HFFc6 (cell line): ENCODE results near the gene MED14. TPM values are rescaled to one million over a fixed set of nuclear protein-coding genes. Genes with fewer than 3 reads are reported as not detected.

Experiments
- DNase-seq: peaks from one replicate; pipeline ENCODE4 v3.0.0-alpha.2; 2018
- H3K27ac Mint-ChIP-seq: 2 replicates; pipeline ENCODE4 v1.8.0; 2020; ENCODE audit warnings: mild to moderate bottlenecking, mixed read lengths
- H3K27me3 Mint-ChIP-seq: 2 replicates; pipeline ENCODE4 v1.8.0; 2021; ENCODE audit warnings: mild to moderate bottlenecking, moderate library complexity, mixed read lengths; ENCODE audit not compliant: insufficient read depth
- H3K36me3 Mint-ChIP-seq: 2 replicates; pipeline ENCODE4 v1.8.0; 2021; ENCODE audit warnings: low read depth, mixed read lengths
- H3K4me1 Mint-ChIP-seq: 2 replicates; pipeline ENCODE4 v1.8.0; 2020; ENCODE audit warnings: low read depth, mixed read lengths
- H3K4me3 Mint-ChIP-seq: 2 replicates; pipeline ENCODE4 v1.8.0; 2020; ENCODE audit warnings: mild to moderate bottlenecking, moderate library complexity, mixed read lengths
- H3K9me3 Mint-ChIP-seq: 2 replicates; pipeline ENCODE4 v1.8.0; 2020; ENCODE audit warnings: mild to moderate bottlenecking, mixed read lengths
- total RNA-seq, 6 experiments: library from RNA; stranded (reverse); fragmentation: NEBNext Ultra II Directional; extraction: Animal tissue kit (Norgen Biotek cat#: 25700); gene quantifications; 2 replicates in 1 of 6; 3 replicates in 5 of 6; pipeline ENCODE4 v1.2.3, GENCODE V29; 2021
- TF ChIP-seq, protein P1 (sequence below): fragments of 200-600 bp; sonication (generic); IDR thresholded peaks from 2 replicates; pipeline ENCODE4 v1.5.0; 2021; ENCODE audit warnings: antibody characterized with exemption, mild to moderate bottlenecking

Gene MED14
- total RNA-seq, 6 experiments from 2014 or later: 29.0 to 40.5 (median 38.2) TPM

DNA sequence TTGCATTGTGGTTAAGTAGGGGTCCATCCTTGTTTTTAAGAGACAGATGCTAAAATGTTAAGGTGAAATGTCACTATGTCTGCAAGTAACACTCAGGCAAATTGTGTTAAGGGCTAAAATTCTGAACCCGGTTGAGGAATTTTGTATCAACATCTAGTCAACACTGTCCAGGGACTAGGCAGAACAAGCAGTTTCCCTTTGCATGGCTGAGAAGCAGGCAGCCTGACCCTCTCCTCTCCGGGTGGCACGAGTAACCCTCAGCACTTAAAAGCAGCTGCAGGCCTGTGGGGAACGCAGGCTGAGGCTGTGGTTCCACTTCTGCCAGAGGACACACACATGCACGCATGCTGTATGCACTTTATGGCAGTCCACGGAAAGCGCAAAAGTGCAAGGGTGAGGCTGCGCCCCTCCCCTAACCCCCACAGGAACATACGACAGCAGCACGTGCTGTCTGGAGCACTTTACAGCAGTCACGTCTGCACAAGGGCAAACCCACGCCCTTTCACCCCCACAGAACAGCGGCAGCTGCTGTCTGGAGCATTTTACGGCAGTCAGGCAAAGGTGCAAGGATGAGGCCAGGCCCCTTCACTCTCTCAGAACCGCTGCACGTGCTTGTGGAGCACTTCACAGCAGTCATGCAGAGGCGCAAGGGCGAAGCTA is 112.7 kb downstream of the MED14 start:
- Mint-ChIP-seq H3K4me3 (no peak overlapping the region), H3K36me3 (no peaks in the 10 kb centered on the region), H3K27ac (no peak overlapping the region), H3K9me3 (no peaks in the 10 kb centered on the region), H3K4me1 (no peaks in the 10 kb centered on the region), H3K27me3 (no peaks in the 10 kb centered on the region)
- TF ChIP-seq, protein P1, sequence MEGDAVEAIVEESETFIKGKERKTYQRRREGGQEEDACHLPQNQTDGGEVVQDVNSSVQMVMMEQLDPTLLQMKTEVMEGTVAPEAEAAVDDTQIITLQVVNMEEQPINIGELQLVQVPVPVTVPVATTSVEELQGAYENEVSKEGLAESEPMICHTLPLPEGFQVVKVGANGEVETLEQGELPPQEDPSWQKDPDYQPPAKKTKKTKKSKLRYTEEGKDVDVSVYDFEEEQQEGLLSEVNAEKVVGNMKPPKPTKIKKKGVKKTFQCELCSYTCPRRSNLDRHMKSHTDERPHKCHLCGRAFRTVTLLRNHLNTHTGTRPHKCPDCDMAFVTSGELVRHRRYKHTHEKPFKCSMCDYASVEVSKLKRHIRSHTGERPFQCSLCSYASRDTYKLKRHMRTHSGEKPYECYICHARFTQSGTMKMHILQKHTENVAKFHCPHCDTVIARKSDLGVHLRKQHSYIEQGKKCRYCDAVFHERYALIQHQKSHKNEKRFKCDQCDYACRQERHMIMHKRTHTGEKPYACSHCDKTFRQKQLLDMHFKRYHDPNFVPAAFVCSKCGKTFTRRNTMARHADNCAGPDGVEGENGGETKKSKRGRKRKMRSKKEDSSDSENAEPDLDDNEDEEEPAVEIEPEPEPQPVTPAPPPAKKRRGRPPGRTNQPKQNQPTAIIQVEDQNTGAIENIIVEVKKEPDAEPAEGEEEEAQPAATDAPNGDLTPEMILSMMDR: no peak
- DNase-seq: no peak

DNA sequence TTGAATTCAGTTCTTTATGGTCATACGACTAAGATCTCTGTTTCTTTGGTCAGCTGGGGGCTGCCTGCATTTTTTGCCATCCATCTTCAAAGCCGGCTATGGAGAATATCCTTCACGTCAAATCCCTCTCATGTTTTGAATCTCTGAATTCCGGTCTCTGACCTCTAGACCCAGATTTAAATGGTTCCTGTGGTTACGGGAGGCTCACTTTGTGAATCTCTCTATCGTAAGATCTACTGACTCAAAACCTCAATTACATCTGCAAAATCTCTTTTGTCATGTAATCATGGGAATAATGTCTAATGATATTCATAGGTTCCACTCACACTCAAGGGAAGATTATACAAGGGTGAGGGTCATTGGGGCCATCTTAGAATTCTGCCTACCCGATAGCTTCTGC is 117.8 kb downstream of the MED14 start:
- no peak for DNase-seq
- no peak overlapping the region for H3K4me3 Mint-ChIP-seq
- no peaks in the 10 kb centered on the region for H3K27me3 Mint-ChIP-seq
- H3K4me1 Mint-ChIP-seq: no peaks in the 10 kb centered on the region
- no peaks in the 10 kb centered on the region for H3K9me3 Mint-ChIP-seq
- no peak overlapping the region for H3K27ac Mint-ChIP-seq
- TF ChIP-seq, protein P1: no peak
- H3K36me3 Mint-ChIP-seq: no peaks in the 10 kb centered on the region

DNA sequence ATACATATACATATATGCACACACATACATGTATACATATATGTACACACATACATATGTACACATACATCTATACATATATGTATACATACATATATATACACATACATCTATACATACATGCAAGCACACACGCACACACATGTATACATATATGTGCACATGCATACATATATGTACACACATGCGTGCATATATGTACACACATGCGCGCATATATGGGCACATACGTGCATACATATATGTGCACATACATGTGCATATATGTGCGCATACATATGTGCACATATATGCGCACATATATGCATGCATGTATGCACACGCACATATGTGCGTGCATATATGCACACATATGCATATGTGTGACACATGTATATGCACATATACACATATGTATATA is 119.4 kb downstream of the MED14 start:
- TF ChIP-seq, protein P1: no peak
- Mint-ChIP-seq H3K36me3 (no peaks in the 10 kb centered on the region), H3K9me3 (no peaks in the 10 kb centered on the region)

DNA sequence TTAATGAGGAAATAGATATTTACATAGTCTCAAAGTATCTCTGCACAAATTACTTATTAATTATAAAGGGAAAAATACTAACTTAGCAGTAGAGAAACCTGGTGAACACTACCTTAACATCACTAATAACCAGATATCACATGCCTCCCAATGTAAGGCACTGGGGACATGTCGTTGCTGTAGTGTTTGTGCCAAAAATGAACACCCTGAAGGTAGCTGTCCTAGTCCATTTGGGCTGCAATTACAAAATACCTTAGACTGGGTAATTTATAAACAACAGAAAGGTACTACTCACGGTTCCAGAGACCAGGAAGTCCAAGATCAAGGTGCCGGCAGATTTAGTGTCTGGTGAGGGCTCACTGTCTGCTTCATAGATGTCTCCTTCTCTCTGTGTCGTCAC is 122.8 kb downstream of the MED14 start:
- Mint-ChIP-seq H3K27ac (no peak overlapping the region), H3K4me3 (no peak overlapping the region), H3K36me3 (no peaks in the 10 kb centered on the region), H3K4me1 (no peaks in the 10 kb centered on the region), H3K9me3 (no peaks in the 10 kb centered on the region), H3K27me3 (no peaks in the 10 kb centered on the region)
- TF ChIP-seq, protein P1: no peak
- no peak for DNase-seq

More for the DNA sequence above, 119.4 kb downstream of the MED14 start:
- no peaks in the 10 kb centered on the region for H3K27me3 Mint-ChIP-seq
- no peak overlapping the region for H3K27ac Mint-ChIP-seq
- no peaks in the 10 kb centered on the region for H3K4me1 Mint-ChIP-seq
- no peak for DNase-seq
- no peak overlapping the region for H3K4me3 Mint-ChIP-seq

DNA sequence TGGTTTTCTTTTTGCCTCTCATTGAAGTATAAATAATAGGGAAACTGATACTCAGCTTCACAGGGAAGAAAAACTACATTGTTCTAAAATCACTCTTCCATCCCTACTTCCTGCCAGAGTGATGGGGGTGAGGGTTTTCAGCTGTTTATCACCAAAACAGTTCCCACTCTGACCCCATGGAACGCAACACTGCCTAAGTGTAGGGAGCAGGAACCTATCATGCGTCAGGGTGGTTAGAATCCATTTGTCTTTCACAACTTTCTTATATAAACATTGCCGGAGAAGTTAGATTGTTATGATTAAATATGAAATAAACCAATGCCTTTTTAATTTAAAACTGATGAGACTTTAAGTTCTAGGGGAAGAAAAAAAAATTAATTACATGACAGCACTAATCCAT is 128.0 kb downstream of the MED14 start:
- Mint-ChIP-seq H3K9me3 (no peaks in the 10 kb centered on the region), H3K4me3 (no peak overlapping the region), H3K36me3 (peaks cover 6% of the 10 kb centered on the region), H3K27me3 (no peaks in the 10 kb centered on the region), H3K4me1 (no peaks in the 10 kb centered on the region), H3K27ac (no peak overlapping the region)
- no peak for DNase-seq
- TF ChIP-seq, protein P1: no peak
